Common myeloid progenitor, CD34-positive (primary cell): ENCODE measurements around the gene ZNF789.

Experiments
- CTCF ChIA-PET: fragments of 350-600 bp; sonication (Branson Sonifier 250); formaldehyde crosslinking; loops from one replicate; lab custom pipeline; 2021; ENCODE audit warnings: antibody characterized with exemption; lab: Charles Lee
- POLR2A ChIA-PET: fragments of 350-600 bp; sonication (Branson Sonifier 250); formaldehyde crosslinking; loops from one replicate; lab custom pipeline; 2021; ENCODE audit warnings: antibody characterized with exemption; lab: Charles Lee
- DNase-seq, 3 donors: peaks; one replicate each; pipeline versions ENCODE4 v3.0.0 to v3.0.0-alpha.2; 2013
- H3K27ac ChIP-seq, 2 experiments: 1 replicate in 1 of 2; 2 replicates in 1 of 2; pipeline ENCODE4 v1.7.0; 2013; ENCODE audit warnings: inconsistent platforms in 2 of 2, low read length in 2 of 2, mild to moderate bottlenecking in 2 of 2, low read depth in 1 of 2, moderate library complexity in 1 of 2; ENCODE audit not compliant: severe bottlenecking in 2 of 2, insufficient read depth in 1 of 2, poor library complexity in 1 of 2
- H3K27me3 ChIP-seq, 5 experiments: replicated peaks in 2 of 5; 1 replicate in 3 of 5; 2 replicates in 2 of 5; pipeline versions ENCODE4 v1.6.1 to v1.7.0; 2013; ENCODE audit warnings: low read length in 4 of 5, mild to moderate bottlenecking in 2 of 5, moderate library complexity in 2 of 5, inconsistent platforms in 1 of 5; ENCODE audit not compliant: insufficient read depth in 5 of 5, control insufficient read depth in 4 of 5
- H3K36me3 ChIP-seq, 4 experiments: 1 replicate in 2 of 4; 2 replicates in 2 of 4; pipeline versions ENCODE4 v1.6.1 to v1.7.0; 2013; ENCODE audit warnings: low read length in 3 of 4, control low read depth in 1 of 4, mild to moderate bottlenecking in 1 of 4; ENCODE audit not compliant: control insufficient read depth in 4 of 4, insufficient read depth in 4 of 4
- H3K4me1 ChIP-seq, 4 experiments: 1 replicate in 3 of 4; 2 replicates in 1 of 4; pipeline versions ENCODE4 v1.6.1 to v1.7.1; 2013; ENCODE audit warnings: low read length in 3 of 4, mild to moderate bottlenecking in 3 of 4, control low read depth in 1 of 4, inconsistent platforms in 1 of 4, moderate library complexity in 1 of 4; ENCODE audit not compliant: control insufficient read depth in 4 of 4, insufficient read depth in 4 of 4; ENCODE audit errors: control extremely low read depth in 1 of 4
- H3K4me3 ChIP-seq, 7 experiments: 1 replicate in 4 of 7; 2 replicates in 3 of 7; pipeline versions ENCODE4 v1.5.1 to v1.7.0; 2013; ENCODE audit warnings: mild to moderate bottlenecking in 7 of 7, low read length in 6 of 7, moderate library complexity in 6 of 7, inconsistent platforms in 2 of 7, low read depth in 2 of 7, control low read depth in 1 of 7; ENCODE audit not compliant: insufficient read depth in 4 of 7, control insufficient read depth in 1 of 7; ENCODE audit errors: extremely low read depth in 1 of 7
- H3K9me3 ChIP-seq, 5 experiments: 1 replicate in 4 of 5; 2 replicates in 1 of 5; pipeline versions ENCODE4 v1.6.1 to v1.7.1; 2013; ENCODE audit warnings: low read length in 4 of 5, mild to moderate bottlenecking in 2 of 5, inconsistent platforms in 1 of 5, low read depth in 1 of 5, moderate library complexity in 1 of 5; ENCODE audit not compliant: control insufficient read depth in 4 of 5, insufficient read depth in 2 of 5; ENCODE audit errors: control extremely low read depth in 1 of 5
- WGBS: methylation state at CpG from one replicate; pipeline ENCODE4 v1.1.5; 2013; ENCODE audit not compliant: insufficient coverage; 5-methylcytosine and 5-hydroxymethylcytosine counted together

Gene ZNF789

GRCh38 chr7:99449326-99449725, 23.4 kb upstream of the ZNF789 start:
- CTCF ChIA-PET = interaction anchor here (0.5 to 2.2 kb wide), 2 partner anchors 11 to 26 kb away, joined by 3 to 4 read pairs; no protein-coding TSS in a partner anchor
- peaks cover 14 to 88% (median 63%) of the 10 kb centered on the region in 4 experiments for H3K36me3 ChIP-seq
- no peaks in the 10 kb centered on the region for H3K9me3 ChIP-seq
- H3K4me1 ChIP-seq = no peaks in the 10 kb centered on the region
- no peak overlapping the region for H3K27ac ChIP-seq
- no peaks in the 10 kb centered on the region for H3K27me3 ChIP-seq
- 97% methylated on average over 5 of the region's 5 CpGs for WGBS
- no peak overlapping the region for H3K4me3 ChIP-seq
- POLR2A ChIA-PET = no interaction called here
- DNase-seq = no peak

- CTCF ChIA-PET = no interaction called here
- Histone ChIP-seq H3K27ac (no peak overlapping the region), H3K36me3 (peaks cover 7 to 91% (median 70%) of the 10 kb centered on the region in 4 experiments), H3K9me3 (peaks cover 0 to 2% (median 0%) of the 10 kb centered on the region in 5 experiments), H3K27me3 (no peaks in the 10 kb centered on the region), H3K4me3 (no peak overlapping the region), H3K4me1 (no peaks in the 10 kb centered on the region)
- DNase-seq = no peak
- POLR2A ChIA-PET = no interaction called here
- WGBS = 93% methylated on average over 7 of the region's 8 CpGs
These were observed 20.8 kb upstream of the ZNF789 start for GRCh38 chr7:99451936-99452335.

GRCh38 chr7:99452541-99452940, 20.1 kb upstream of the ZNF789 start:
- ChIA-PET POLR2A (no interaction called here), CTCF (interaction anchor here (0.9 kb wide), 1 partner anchor 9 kb away, joined by 3 read pairs; no protein-coding TSS in a partner anchor)
- H3K4me1 ChIP-seq = no peaks in the 10 kb centered on the region
- no peak overlapping the region for H3K4me3 ChIP-seq
- peaks cover 7 to 96% (median 75%) of the 10 kb centered on the region in 4 experiments for H3K36me3 ChIP-seq
- DNase-seq = no peak
- no peaks in the 10 kb centered on the region for H3K27me3 ChIP-seq
- WGBS = 100% methylated on average over 10 of the region's 13 CpGs
- H3K9me3 ChIP-seq = peaks cover 0 to 2% (median 0%) of the 10 kb centered on the region in 5 experiments
- H3K27ac ChIP-seq = no peak overlapping the region

GRCh38 chr7:99453105-99453504, 19.6 kb upstream of the ZNF789 start:
- DNase-seq = no peak
- H3K36me3 ChIP-seq = peaks cover 6 to 96% (median 75%) of the 10 kb centered on the region in 4 experiments
- WGBS = 96% methylated on average over 11 of the region's 11 CpGs

GRCh38 chr7:99455874-99456273, 16.8 kb upstream of the ZNF789 start:
- WGBS = 92% methylated on average over 7 of the region's 9 CpGs
- Histone ChIP-seq H3K4me3 (no peak overlapping the region), H3K27ac (no peak overlapping the region), H3K27me3 (no peaks in the 10 kb centered on the region), H3K4me1 (no peaks in the 10 kb centered on the region), H3K9me3 (peaks cover 0 to 2% (median 0%) of the 10 kb centered on the region in 5 experiments), H3K36me3 (peaks cover 0 to 96% (median 73%) of the 10 kb centered on the region in 4 experiments)
- POLR2A ChIA-PET = no interaction called here
- CTCF ChIA-PET = interaction anchor here (1.0 to 1.8 kb wide), 3 partner anchors 8 to 122 kb away, joined by 3 to 4 read pairs (median 3); no protein-coding TSS in a partner anchor
- no peak for DNase-seq

More at GRCh38 chr7:99453105-99453504, 19.6 kb upstream of the ZNF789 start:
- ChIA-PET CTCF (interaction anchor here (0.9 kb wide), 1 partner anchor 9 kb away, joined by 3 read pairs; no protein-coding TSS in a partner anchor), POLR2A (no interaction called here)
- no peak overlapping the region for H3K27ac ChIP-seq
- H3K4me1 ChIP-seq = no peaks in the 10 kb centered on the region
- no peaks in the 10 kb centered on the region for H3K27me3 ChIP-seq
- H3K9me3 ChIP-seq = peaks cover 0 to 2% (median 0%) of the 10 kb centered on the region in 5 experiments
- no peak overlapping the region for H3K4me3 ChIP-seq

GRCh38 chr7:99456288-99456687, 16.4 kb upstream of the ZNF789 start:
- H3K27me3 ChIP-seq = no peaks in the 10 kb centered on the region
- 93% methylated on average over 12 of the region's 13 CpGs for WGBS
- H3K9me3 ChIP-seq = peaks cover 0 to 2% (median 0%) of the 10 kb centered on the region in 5 experiments
- CTCF ChIA-PET = interaction anchor here (1.0 to 1.8 kb wide), 3 partner anchors 8 to 123 kb away, joined by 3 to 4 read pairs (median 3); no protein-coding TSS in a partner anchor
- H3K4me1 ChIP-seq = no peaks in the 10 kb centered on the region
- H3K4me3 ChIP-seq = no peak overlapping the region
- H3K36me3 ChIP-seq = peaks cover 0 to 95% (median 70%) of the 10 kb centered on the region in 4 experiments
- no peak overlapping the region for H3K27ac ChIP-seq
- DNase-seq = no peak
- POLR2A ChIA-PET = no interaction called here

- Histone ChIP-seq H3K4me1 (no peaks in the 10 kb centered on the region), H3K27me3 (no peaks in the 10 kb centered on the region), H3K4me3 (no peak overlapping the region), H3K27ac (no peak overlapping the region), H3K9me3 (peaks cover 0 to 2% (median 0%) of the 10 kb centered on the region in 5 experiments), H3K36me3 (peaks cover 0 to 93% (median 66%) of the 10 kb centered on the region in 4 experiments)
- 89% methylated on average over 5 of the region's 6 CpGs for WGBS
- POLR2A ChIA-PET = no interaction called here
- CTCF ChIA-PET = no interaction called here
- no peak for DNase-seq
These were observed 15.5 kb upstream of the ZNF789 start for GRCh38 chr7:99457050-99457649.
